Measurements from ENCODE around the gene DYSF.

The DYSF gene

GRCh38 chr2:71662665-71663394 lies 209.5 kb downstream of the DYSF start:
- DNase-seq = no peak

GRCh38 chr2:71664161-71664560 lies 210.8 kb downstream of the DYSF start:
- DNase-seq = no peak

- no peak for DNase-seq
These were observed 212.1 kb downstream of the DYSF start for GRCh38 chr2:71665168-71666093.

GRCh38 chr2:71666094-71666474 lies 212.7 kb downstream of the DYSF start:
- no peak for DNase-seq

GRCh38 chr2:71667256-71668182 lies 214.2 kb downstream of the DYSF start:
- DNase-seq = no peak

GRCh38 chr2:71668326-71669057 lies 215.1 kb downstream of the DYSF start:
- DNase-seq = no peak

- DNase-seq = no peak
These were observed 215.7 kb downstream of the DYSF start for GRCh38 chr2:71669058-71669456.

GRCh38 chr2:71669628-71670429 lies 216.5 kb downstream of the DYSF start:
- DNase-seq = no peak

GRCh38 chr2:71670430-71670795 lies 217.1 kb downstream of the DYSF start:
- DNase-seq = no peak

- DNase-seq = no peak
These were observed 218.0 kb downstream of the DYSF start for GRCh38 chr2:71671203-71671854.

- DNase-seq = no peak
These were observed 218.8 kb downstream of the DYSF start for GRCh38 chr2:71671895-71672825.

GRCh38 chr2:71672826-71673795 lies 219.8 kb downstream of the DYSF start:
- DNase-seq = no peak

GRCh38 chr2:71674158-71674851 lies 220.9 kb downstream of the DYSF start:
- no peak for DNase-seq

- DNase-seq = no peak
These were observed 221.9 kb downstream of the DYSF start for GRCh38 chr2:71675296-71675695.

GRCh38 chr2:71678874-71679273 lies 225.5 kb downstream of the DYSF start:
- no peak for DNase-seq

- DNase-seq = no peak
These were observed 226.1 kb downstream of the DYSF start for GRCh38 chr2:71679491-71679890.

- no peak for DNase-seq
These were observed 227.6 kb downstream of the DYSF start for GRCh38 chr2:71680925-71681324.

GRCh38 chr2:71681626-71682025 lies 228.3 kb downstream of the DYSF start:
- no peak for DNase-seq
